Mesenchymal stem cell (in vitro differentiated cells and primary cell): ENCODE data around the gene PRCD.
"Not testable (repeated sequence)": the region's sequence is repeated elsewhere in the genome, so short reads cannot be mapped to it uniquely, and the experiment has no call there.

Experiments
- DNase-seq: peaks from one replicate; pipeline ENCODE4 v3.0.0-alpha.2; 2013
- H2AFZ ChIP-seq: one replicate; pipeline ENCODE4 v1.6.1; 2013; ENCODE audit warnings: low read depth, mild to moderate bottlenecking, control low read depth, inconsistent platforms, low read length, moderate library complexity
- H2AK5ac ChIP-seq: 2 replicates; pipeline ENCODE4 v1.6.1; 2013; ENCODE audit warnings: low read length, moderate library complexity, mild to moderate bottlenecking, inconsistent platforms; ENCODE audit not compliant: severe bottlenecking
- H2BK120ac ChIP-seq: one replicate; pipeline ENCODE4 v1.6.1; 2013; ENCODE audit warnings: low read depth, mild to moderate bottlenecking, inconsistent platforms, low read length, moderate library complexity
- H2BK12ac ChIP-seq, 2 experiments: one replicate each; pipeline ENCODE4 v1.6.1; 2013; ENCODE audit warnings: inconsistent platforms in 2 of 2, low read length in 2 of 2, mild to moderate bottlenecking in 2 of 2, moderate library complexity in 2 of 2, control low read depth in 1 of 2
- H2BK15ac ChIP-seq: one replicate; pipeline ENCODE4 v1.6.1; 2013; ENCODE audit warnings: mild to moderate bottlenecking, low read depth, inconsistent platforms; ENCODE audit not compliant: poor library complexity, severe bottlenecking
- H2BK5ac ChIP-seq: 2 replicates; pipeline ENCODE4 v1.6.1; 2013; ENCODE audit warnings: low read depth, mild to moderate bottlenecking, low read length, control low read depth, inconsistent platforms; ENCODE audit not compliant: poor library complexity, severe bottlenecking
- H3K14ac ChIP-seq, 2 experiments: one replicate each; pipeline ENCODE4 v1.6.1; 2013; ENCODE audit warnings: inconsistent platforms in 2 of 2, low read length in 2 of 2, control low read depth in 1 of 2, mild to moderate bottlenecking in 1 of 2, moderate library complexity in 1 of 2
- H3K18ac ChIP-seq, 2 experiments: one replicate each; pipeline ENCODE4 v1.6.1; 2013; ENCODE audit warnings: inconsistent platforms in 2 of 2, low read length in 2 of 2, control low read depth in 1 of 2, low read depth in 1 of 2, mild to moderate bottlenecking in 1 of 2
- H3K23ac ChIP-seq, 2 experiments: one replicate each; pipeline ENCODE4 v1.6.1; 2013; ENCODE audit warnings: inconsistent platforms in 2 of 2, low read length in 2 of 2, mild to moderate bottlenecking in 2 of 2, moderate library complexity in 2 of 2, control low read depth in 1 of 2
- H3K27ac ChIP-seq: 2 replicates; pipeline ENCODE4 v1.5.1; 2013; ENCODE audit warnings: mild to moderate bottlenecking, moderate library complexity, low read length, control low read depth, inconsistent platforms; ENCODE audit not compliant: poor library complexity, severe bottlenecking
- H3K27me3 ChIP-seq, 2 experiments: 2 replicates each; pipeline versions ENCODE4 v1.6.1 to v1.7.0; 2013; ENCODE audit warnings: low read length in 2 of 2, mild to moderate bottlenecking in 2 of 2, moderate library complexity in 2 of 2, control low read depth in 1 of 2, inconsistent platforms in 1 of 2; ENCODE audit not compliant: control insufficient read depth in 1 of 2, insufficient read depth in 1 of 2
- H3K36me3 ChIP-seq, 2 experiments: 2 replicates each; pipeline versions ENCODE4 v1.6.1 to v1.7.0; 2013; ENCODE audit warnings: low read length in 2 of 2, control low read depth in 1 of 2, inconsistent platforms in 1 of 2, low read depth in 1 of 2, mild to moderate bottlenecking in 1 of 2; ENCODE audit not compliant: insufficient read depth in 2 of 2, control insufficient read depth in 1 of 2
- H3K4ac ChIP-seq, 2 experiments: one replicate each; pipeline ENCODE4 v1.6.1; 2013; ENCODE audit warnings: inconsistent platforms in 2 of 2, low read length in 2 of 2, mild to moderate bottlenecking in 2 of 2, moderate library complexity in 2 of 2, control low read depth in 1 of 2, low read depth in 1 of 2
- H3K4me1 ChIP-seq: 2 replicates; pipeline ENCODE4 v1.6.1; 2013; ENCODE audit warnings: low read depth, low read length, control low read depth; ENCODE audit not compliant: control insufficient read depth, insufficient read depth
- H3K4me2 ChIP-seq: 2 replicates; pipeline ENCODE4 v1.6.1; 2013; ENCODE audit warnings: low read length, mild to moderate bottlenecking, inconsistent platforms; ENCODE audit not compliant: poor library complexity, severe bottlenecking
- H3K4me3 ChIP-seq, 2 experiments: 2 replicates each; pipeline versions ENCODE4 v1.5.1 to v1.7.0; 2013; ENCODE audit warnings: low read length in 2 of 2, mild to moderate bottlenecking in 2 of 2, control low read depth in 1 of 2, low read depth in 1 of 2; ENCODE audit not compliant: insufficient read depth in 1 of 2
- H3K79me1 ChIP-seq: replicated peaks from 2 replicates; pipeline ENCODE4 v1.6.1; 2013; ENCODE audit warnings: mild to moderate bottlenecking, control low read depth, low read length, inconsistent platforms; ENCODE audit not compliant: poor library complexity, severe bottlenecking
- H3K9ac ChIP-seq: 2 replicates; pipeline ENCODE4 v1.7.0; 2013; ENCODE audit warnings: mild to moderate bottlenecking, low read length, moderate library complexity
- H3K9me3 ChIP-seq: 2 replicates; pipeline ENCODE4 v1.7.0; 2013; ENCODE audit warnings: mild to moderate bottlenecking, low read length; ENCODE audit not compliant: control insufficient read depth
- H4K8ac ChIP-seq: one replicate; pipeline ENCODE4 v1.6.1; 2013; ENCODE audit warnings: inconsistent platforms, mild to moderate bottlenecking, low read length, moderate library complexity
- H4K91ac ChIP-seq: one replicate; pipeline ENCODE4 v1.6.1; 2013; ENCODE audit warnings: mild to moderate bottlenecking, low read length, inconsistent platforms
- WGBS: methylation state at CpG from one replicate; pipeline ENCODE4 v1.1.7; 2013; ENCODE audit warnings: mixed read lengths; 5-methylcytosine and 5-hydroxymethylcytosine counted together

Gene PRCD

GRCh38 chr17:76511668-76512365, 28.0 kb upstream of the PRCD start:
- H3K27me3 ChIP-seq, result peaks cover 12 to 17% of the 10 kb centered on the region in 2 experiments
- H3K4me3 ChIP-seq, result no peak overlapping the region
- no peak overlapping the region for H2BK12ac ChIP-seq
- no peak overlapping the region for H2BK15ac ChIP-seq
- H3K4me1 ChIP-seq, result peaks cover 8% of the 10 kb centered on the region
- no peak overlapping the region for H3K23ac ChIP-seq
- no peak overlapping the region for H2AFZ ChIP-seq
- no peak overlapping the region for H3K27ac ChIP-seq
- no peaks in the 10 kb centered on the region for H3K36me3 ChIP-seq
- no peak overlapping the region for H3K9ac ChIP-seq
- no peak for DNase-seq
- no peak overlapping the region for H3K14ac ChIP-seq
- H4K8ac ChIP-seq, result no peak overlapping the region
- H3K79me1 ChIP-seq, result no peaks in the 10 kb centered on the region
- no peaks in the 10 kb centered on the region for H3K9me3 ChIP-seq
- H2BK5ac ChIP-seq, result no peak overlapping the region
- no peak overlapping the region for H3K4ac ChIP-seq
- no peak overlapping the region for H3K18ac ChIP-seq
- no peak overlapping the region for H2AK5ac ChIP-seq
- H3K4me2 ChIP-seq, result no peak overlapping the region
- no peak overlapping the region for H4K91ac ChIP-seq
- no peak overlapping the region for H2BK120ac ChIP-seq
- WGBS, result 94% methylated on average over 12 of the region's 13 CpGs

- H3K27me3 ChIP-seq, result peaks cover 4 to 10% of the 10 kb centered on the region in 2 experiments
- no peak overlapping the region for H3K4me2 ChIP-seq
- no peak overlapping the region for H3K18ac ChIP-seq
- H2AFZ ChIP-seq, result no peak overlapping the region
- no peak overlapping the region for H3K23ac ChIP-seq
- H4K8ac ChIP-seq, result no peak overlapping the region
- no peak overlapping the region for H2AK5ac ChIP-seq
- peak overlapping the region; percentile 26 for H2BK15ac ChIP-seq
- peak overlapping the region in 1 of 2 experiments; percentile 21 for H3K14ac ChIP-seq
- H3K4me1 ChIP-seq, result peaks cover 10% of the 10 kb centered on the region
- H2BK120ac ChIP-seq, result no peak overlapping the region
- no peaks in the 10 kb centered on the region for H3K36me3 ChIP-seq
- no peaks in the 10 kb centered on the region for H3K9me3 ChIP-seq
- no peaks in the 10 kb centered on the region for H3K79me1 ChIP-seq
- H3K4ac ChIP-seq, result no peak overlapping the region
- peak overlapping the region in 1 of 2 experiments; percentile 46 for H2BK12ac ChIP-seq
- H3K9ac ChIP-seq, result no peak overlapping the region
- 90% methylated on average over 20 of the region's 22 CpGs for WGBS
- H3K4me3 ChIP-seq, result no peak overlapping the region
- no peak for DNase-seq
- H4K91ac ChIP-seq, result peak overlapping the region; percentile 54
- no peak overlapping the region for H3K27ac ChIP-seq
- H2BK5ac ChIP-seq, result no peak overlapping the region
Measured at GRCh38 chr17:76512366-76513305, 27.2 kb upstream of the PRCD start.

GRCh38 chr17:76513306-76513692, 26.5 kb upstream of the PRCD start:
- peak overlapping the region in 1 of 2 experiments; percentile 23 for H2BK12ac ChIP-seq
- H3K27me3 ChIP-seq, result peaks cover 0 to 6% of the 10 kb centered on the region in 2 experiments
- H3K36me3 ChIP-seq, result no peaks in the 10 kb centered on the region
- H3K4me1 ChIP-seq, result peaks cover 13% of the 10 kb centered on the region
- H3K79me1 ChIP-seq, result no peaks in the 10 kb centered on the region
- H2AK5ac ChIP-seq, result no peak overlapping the region
- no peak overlapping the region for H4K91ac ChIP-seq
- no peak overlapping the region for H4K8ac ChIP-seq
- H2BK120ac ChIP-seq, result no peak overlapping the region
- no peak overlapping the region for H3K14ac ChIP-seq
- WGBS, result 92% methylated on average over 4 of the region's 6 CpGs
- no peak overlapping the region for H2BK15ac ChIP-seq
- no peak overlapping the region for H3K23ac ChIP-seq
- no peak overlapping the region for H2AFZ ChIP-seq
- no peak for DNase-seq
- no peak overlapping the region for H3K4ac ChIP-seq
- no peak overlapping the region for H3K27ac ChIP-seq
- H2BK5ac ChIP-seq, result no peak overlapping the region
- no peak overlapping the region for H3K4me3 ChIP-seq
- no peak overlapping the region for H3K4me2 ChIP-seq
- no peak overlapping the region for H3K18ac ChIP-seq
- no peak overlapping the region for H3K9ac ChIP-seq
- no peaks in the 10 kb centered on the region for H3K9me3 ChIP-seq

- not testable (repeated sequence) for H3K79me1 ChIP-seq, H3K9me3 ChIP-seq, H3K27ac ChIP-seq, H2BK12ac ChIP-seq, H3K36me3 ChIP-seq, H2AFZ ChIP-seq, H4K8ac ChIP-seq, H2AK5ac ChIP-seq, H3K18ac ChIP-seq, H3K4ac ChIP-seq, DNase-seq, H2BK15ac ChIP-seq, H3K14ac ChIP-seq, H2BK120ac ChIP-seq, H3K4me2 ChIP-seq, H3K27me3 ChIP-seq, H3K9ac ChIP-seq, H4K91ac ChIP-seq, H2BK5ac ChIP-seq, H3K4me3 ChIP-seq, H3K23ac ChIP-seq
- 95% methylated on average over 6 of the region's 6 CpGs for WGBS
- peaks cover 13% of the 10 kb centered on the region for H3K4me1 ChIP-seq
Measured at GRCh38 chr17:76514355-76514754, 25.5 kb upstream of the PRCD start.
